GM18519 (cell line): ENCODE measurements around the gene ATP2A3.

ENCODE experiments used
- ATAC-seq: cut with Tn5 transposase; IDR thresholded peaks from one replicate; pipeline ENCODE4 v1.9.1; 2021; ENCODE audit warnings: mild to moderate bottlenecking, moderate library complexity; ENCODE audit not compliant: unreplicated experiment, low FRiP score

Gene ATP2A3

DNA sequence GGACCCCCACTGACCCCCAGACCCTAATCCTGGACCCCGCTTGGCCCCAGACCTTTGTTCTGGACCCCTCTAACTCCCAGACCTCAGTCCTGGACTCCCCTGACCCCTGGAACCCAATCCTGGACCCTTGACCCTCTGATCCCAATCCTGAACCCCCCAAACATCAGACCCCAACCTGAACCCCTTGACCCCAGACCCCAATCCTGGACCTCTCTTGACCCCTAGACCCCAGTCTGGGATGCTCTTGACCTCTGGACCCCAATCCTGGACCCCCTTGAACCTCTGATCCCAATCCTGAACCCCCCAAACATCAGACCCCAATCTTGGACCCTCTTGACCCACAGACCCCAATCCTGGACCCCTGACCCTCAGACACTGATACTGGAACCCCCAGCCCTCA lies 34.5 kb downstream of the ATP2A3 start:
- ATAC-seq, result no peak

DNA sequence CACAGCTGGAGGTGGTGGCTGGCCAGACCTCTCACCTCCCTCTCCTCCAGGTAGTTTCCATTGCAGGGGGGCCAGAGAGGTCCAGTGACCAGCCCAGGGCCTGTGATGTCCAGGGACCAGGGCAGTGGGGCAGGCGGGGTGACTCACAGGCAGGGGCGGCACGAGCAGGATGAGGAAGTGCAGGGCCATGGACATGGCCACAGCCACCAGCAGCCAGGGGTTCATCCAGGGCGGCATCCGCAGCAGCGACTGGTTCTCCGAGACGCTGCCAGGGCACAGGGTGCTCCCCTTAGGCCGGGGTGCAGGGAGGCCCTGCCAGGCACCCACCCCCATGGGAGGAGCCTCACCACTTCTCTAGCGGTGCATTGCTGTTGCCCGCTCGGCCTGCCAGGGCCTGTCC lies 35.1 kb downstream of the ATP2A3 start:
- no peak for ATAC-seq

DNA sequence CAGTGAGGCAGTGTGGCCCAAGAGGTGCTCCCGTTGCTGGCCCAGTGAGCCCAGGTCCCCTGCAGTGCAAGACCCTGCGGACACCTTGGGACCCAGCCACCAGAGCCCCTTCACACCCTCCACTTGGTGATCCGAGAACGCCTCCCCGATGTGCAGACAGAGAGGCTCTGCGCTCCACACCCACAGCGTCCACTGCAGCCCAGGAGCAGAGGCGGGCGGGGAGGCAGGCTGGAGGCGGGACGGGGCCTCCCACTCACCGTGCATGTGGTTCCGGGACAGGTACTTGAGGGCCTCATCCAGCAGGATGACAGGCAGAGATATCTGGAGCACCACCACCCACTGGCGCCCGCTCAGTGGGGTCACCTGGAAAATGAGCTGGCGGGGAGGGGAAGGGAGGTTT lies 35.8 kb downstream of the ATP2A3 start:
- no peak for ATAC-seq

DNA sequence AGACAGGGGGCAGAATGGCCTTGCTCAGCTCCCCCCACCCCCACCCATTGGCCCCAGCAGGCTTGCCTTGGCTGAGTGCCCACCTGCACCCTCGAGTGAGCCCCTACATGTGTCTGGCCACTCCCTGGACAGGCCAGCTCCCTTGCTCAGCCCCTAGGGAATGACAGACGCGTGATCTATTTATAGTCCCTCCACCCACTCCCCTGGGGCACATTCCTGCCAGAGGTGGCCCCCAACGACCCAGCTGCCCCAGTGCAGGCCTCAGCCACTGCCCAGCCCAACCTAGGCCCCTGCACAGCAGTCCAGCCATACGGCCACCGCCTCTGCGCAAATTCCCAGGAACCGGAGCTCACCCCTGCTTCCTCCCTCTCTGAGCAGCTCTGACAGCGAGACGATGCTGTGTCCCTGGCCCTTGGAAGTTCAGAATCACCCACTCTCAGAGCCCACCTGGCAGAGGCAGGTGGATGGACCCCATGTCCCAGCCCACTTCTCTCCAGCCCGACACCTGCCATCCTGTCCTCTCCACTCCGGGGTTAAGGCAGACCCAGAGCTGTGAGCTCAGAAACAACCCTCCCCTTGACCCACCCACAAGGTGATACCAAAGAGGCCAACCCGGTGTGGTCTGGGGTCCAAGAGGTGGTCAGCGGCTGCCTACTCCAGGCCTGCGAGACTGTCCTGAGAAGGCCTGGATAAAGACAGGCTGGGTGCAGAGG lies 36.5 kb downstream of the ATP2A3 start:
- ATAC-seq, result no peak

DNA sequence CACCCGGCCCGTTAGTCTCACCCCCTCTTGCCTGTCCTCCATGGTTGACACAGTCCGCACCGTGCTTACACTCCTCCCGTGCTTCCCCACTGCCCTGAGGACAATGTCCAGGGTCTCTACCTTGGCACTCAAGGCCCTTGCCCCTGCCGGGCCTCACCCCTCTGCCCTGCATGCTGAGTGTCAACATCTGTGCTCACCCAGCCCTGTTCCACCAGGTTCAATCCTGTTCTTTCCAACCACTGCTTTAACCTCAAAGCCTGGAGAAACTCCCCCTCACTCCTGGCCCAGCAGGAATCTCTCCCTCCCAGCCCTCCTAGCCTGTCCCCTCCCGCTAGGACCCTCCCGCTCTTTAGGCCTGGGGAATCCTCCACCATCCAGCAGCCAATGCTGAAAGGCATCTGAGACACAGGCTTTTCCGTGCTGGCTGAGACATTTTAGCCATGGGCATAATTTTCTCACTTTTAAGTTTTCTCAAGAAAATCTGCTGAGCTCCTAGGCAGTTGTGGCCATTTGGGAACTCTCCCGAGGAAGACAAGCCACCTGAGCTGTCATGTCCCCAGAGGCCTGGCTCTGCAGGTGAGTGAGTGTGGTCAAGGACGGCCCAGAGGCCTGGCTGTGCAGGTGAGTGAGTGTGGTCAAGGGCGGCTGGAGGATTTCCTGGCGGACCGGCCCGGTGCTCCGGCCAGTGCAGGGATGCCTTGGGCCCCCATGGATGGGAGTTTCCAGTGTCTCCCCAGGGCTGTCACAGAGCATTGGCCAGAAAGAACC lies 37.2 kb downstream of the ATP2A3 start:
- no peak for ATAC-seq

DNA sequence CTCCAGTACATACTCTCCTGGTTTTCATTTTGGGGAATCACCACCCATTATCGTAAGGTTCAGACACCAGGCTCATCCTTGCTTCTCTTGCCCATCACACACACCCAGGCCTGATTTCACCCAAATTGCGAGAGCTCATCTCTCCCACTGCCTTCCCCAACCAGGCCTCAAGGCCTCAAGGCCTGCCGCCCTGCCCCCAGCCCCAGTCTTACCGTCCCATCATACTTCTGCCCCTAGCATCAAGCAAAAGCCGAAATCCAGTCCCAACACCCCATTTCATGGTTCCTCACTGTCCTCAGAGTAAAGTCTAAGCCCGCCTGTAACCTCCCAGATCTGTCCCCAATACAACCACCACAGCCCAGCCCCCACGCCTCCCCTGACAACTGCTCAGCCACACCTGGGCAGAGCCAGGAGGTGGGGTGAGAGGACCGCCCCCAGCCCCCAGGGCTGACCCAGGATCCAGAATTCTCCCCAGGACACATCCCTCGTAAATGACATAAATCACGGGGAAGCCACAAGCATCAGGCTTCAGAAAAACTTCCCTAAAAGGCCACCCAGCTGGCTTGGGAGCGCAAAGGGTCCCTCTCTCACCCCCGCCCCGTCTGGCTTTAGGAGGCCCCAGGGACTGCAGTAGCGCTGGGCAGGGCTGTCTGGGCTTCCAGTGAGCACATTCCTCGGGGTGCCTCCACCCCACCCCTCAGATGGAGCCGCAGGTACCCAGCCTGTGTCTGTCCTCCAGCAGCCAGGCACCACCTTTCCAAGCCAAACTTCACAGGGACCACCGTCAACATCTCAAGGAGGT lies 38.4 kb downstream of the ATP2A3 start:
- no peak for ATAC-seq

DNA sequence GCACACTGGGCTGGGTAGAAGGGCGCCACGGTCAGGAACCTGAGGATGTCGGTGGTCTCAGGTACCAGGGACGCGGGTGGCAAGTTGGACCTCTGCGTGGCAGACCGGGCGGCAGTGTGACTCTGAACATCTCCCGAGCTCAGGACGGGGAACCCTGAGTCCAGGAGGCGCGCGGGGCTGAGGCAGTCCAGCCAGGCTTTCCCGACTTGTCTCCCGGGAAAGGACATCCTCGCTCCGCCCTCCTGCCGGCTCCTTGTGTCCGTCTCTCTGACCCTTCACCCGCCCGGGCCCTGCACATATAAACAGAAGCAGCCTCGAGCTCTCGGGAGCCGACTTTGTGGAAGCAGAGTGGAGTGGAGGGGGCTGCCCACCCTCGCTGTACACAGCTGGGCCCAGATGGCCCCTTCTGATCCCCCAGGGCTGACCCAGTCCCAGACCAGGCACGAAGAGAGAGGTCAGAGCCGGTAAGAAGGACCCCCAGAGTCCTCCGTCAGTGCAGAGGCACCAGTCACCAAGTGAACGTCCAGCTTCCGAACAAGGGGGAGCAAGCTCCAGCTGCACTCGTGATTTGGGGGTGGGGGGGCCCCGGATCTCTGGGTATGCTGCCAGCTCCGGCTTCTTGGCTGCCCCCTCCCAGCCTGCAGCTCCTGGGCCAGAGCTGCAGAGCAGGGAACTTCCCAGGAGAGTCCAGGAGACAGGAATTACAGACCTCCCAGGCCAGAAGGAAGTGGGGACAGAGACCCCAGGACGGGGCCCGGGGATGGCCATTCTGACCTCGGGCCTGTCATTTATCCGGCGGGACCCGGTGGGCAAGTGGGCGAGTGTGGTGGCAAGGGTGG lies 39.5 kb downstream of the ATP2A3 start:
- ATAC-seq, result no peak

DNA sequence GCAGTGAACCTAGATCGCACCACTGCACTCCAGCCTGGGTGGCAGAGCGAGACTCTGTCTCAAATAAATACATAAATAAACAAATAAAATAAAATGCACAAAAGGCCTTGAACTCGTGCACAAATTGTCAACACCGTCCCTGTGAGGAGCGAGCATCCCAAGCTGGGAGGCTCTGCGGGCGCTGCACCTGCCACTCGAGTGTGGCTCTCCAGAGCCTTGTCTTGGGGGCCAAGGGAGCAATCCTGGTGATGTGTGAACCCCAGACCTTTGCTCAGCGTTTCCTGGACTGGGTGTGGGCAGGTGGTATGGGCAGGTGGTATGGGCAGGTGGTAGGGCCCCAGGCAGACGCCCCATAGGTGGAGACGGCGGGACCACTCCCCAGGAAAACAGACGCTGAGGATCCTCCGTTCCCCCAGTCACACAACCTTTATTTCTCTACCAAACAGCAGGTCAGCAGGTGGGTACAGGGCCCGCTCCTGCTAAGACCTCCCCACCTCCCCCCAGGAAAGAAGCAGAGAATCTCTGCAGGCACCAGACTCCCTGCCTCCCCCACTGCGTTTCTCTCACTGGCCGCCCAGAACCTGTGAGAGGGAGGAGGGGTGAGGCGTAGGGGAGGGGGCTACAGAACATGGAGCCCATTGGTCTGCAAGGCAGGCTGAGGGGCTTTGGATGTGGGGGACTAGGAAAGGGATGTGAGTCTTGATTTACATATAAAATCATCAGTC lies 40.6 kb downstream of the ATP2A3 start:
- ATAC-seq, result no peak

DNA sequence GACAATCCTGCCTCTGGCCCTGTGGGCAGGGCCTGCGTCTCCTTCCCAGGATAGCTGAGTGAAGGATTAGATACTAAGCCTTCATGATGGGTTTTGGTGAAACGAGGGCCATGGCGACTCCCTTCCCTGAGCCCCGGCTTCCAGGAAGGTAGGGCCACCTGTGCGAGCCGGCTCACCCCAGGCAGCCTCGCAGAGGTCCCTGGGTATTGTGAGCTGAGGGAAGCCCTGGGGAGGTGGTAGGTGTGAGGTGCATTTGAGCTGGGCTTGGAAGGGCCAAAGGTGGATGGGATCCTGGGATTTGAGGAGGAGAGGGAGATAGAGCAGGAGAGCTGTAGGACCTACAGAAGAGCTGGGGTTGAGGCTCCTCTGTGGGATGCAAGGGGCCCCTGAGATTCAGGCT lies 41.5 kb downstream of the ATP2A3 start:
- ATAC-seq, result no peak

DNA sequence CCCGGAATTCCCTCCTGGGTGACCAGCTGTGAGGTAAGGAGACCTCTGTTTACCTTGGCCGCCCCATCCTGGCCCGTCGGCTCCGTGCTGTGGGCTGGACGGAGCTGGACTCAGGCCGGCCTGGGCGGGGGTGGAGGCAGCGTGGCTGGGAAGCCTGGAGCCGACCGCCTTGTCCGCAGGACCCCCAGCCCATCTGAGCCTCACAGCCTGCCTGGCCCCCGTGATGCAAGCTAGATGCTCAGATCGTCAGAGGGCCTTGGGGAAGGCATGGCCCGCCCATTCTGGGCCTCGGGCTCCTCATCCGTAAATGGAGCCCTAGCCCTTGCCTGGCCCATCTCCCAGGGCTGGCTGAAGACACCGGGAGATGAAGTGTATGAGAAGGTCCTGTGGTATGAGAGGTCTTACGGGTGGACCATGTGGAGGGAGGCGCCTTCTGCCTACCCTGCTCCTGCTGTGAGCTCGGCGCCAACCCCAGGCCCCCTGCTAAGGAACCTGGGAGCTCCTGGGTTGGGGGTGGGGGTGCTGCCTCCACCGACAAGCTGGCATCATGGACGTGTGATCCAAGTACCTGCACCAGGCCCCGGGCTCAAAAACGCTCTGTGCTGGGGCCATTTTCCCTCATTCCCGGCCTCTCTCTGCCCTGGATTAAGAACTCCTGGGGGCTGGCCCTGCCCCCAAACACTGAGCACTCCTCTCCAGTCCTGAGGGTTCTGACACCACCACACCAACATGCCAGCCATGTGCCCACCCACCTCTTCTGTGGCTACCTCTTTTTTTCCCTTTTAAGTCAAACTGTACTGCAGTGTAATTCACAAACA lies 42.5 kb downstream of the ATP2A3 start:
- no peak for ATAC-seq

DNA sequence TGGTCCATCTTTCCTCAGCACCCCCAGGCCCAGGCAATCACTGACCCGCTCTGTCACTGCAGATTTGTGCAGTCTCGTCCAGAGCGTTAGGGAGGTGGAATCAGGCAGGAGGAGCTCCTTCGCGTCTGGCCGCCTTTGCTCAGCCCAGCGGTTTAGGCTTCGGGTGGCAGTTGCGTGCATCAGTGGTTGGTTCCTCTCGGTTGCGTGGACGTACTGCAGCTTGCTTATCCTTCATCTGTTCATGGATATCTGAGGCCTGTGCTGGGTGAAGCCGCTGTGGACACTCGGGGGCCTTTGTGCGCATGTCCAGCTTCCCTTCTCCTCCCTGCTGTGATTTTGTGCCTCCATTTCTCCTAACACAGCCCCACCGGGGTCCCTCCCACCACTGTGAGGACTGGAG lies 43.2 kb downstream of the ATP2A3 start:
- no peak for ATAC-seq

DNA sequence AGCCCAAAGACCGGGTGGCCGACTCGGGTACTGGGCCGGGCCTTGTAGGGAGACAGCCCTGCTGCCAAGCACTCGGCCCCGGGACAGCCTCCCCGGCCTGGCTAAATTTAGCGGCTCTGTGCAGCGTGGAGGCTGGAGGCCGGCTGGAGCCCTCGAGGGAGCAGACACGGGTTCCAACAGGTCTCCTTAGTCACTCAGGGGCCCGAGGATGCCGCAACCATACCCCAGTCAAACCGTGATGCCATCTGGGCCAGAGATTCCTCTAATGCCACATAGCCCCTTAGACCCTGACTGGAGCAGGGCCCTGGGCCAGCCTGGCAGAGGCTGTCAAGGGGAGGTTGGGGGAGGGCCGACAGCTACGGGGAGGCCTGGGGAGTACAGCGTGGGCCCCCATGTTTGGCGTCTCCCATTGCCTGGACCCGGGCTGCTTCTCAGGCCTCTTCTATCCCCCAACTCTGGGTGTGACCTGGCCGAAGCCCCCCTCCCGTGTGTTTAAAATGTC lies 45.1 kb downstream of the ATP2A3 start:
- no peak for ATAC-seq

DNA sequence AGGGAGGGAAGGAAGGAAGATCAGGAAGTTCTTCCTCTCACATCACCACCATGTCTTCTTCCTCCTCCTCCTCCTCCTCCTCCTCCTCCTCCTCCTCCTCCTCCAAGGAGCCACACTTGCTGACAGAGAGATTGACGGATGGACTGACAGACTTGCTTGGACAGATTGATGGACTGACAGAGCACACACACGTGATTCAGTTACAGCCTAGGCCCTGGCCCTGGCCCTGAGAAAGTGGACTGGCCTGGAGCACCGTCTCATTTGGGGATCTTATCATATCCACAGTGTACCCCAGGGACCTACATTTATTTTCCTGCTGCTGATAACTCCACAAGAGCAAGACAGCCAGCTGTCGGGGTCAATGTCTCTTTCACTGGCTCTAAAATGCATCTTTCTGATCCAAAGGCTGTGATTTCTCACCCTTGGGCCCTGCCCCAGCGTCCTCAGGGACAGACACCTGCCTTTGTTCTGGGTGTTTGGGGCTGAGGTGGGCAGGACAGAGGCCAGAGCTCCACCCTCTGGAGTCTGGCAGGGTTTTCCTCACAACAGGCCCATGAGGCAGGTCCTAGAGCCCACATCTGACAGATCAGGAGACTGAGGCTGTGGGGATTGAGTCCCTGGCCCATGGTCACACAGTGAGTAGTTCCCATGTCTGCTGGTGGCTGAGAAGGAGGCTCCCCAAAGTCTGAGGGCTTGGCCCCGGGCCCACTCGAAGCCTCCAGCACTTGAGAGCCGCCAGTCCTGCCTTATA lies 45.7 kb downstream of the ATP2A3 start:
- no peak for ATAC-seq

DNA sequence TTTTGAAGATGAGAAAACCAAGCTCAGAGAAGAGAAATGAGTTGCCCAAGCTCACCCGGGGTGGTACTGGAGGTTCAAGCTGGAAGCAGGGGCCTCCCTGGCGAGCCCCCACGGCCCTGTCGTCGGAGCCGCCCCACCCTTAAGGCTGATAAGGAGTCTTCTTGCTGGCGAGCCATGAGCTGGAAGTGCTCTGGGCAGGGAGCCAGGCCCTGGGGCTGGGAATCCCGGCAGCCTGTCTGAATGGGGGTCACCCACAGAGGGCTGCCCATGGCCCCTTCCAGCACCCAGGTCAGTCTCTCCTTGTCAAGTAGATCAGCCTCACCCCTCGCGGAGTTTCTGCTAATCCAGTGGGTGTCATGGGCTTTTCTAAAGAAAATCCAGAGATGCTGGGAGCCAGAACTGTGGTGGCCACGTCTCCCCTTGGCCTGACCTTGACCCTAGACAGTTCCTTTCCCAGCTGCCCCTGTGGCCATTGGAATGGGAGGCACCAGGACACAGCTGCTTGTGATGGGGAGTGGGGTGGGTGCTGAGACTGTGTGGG lies 46.8 kb downstream of the ATP2A3 start:
- ATAC-seq, result no peak

DNA sequence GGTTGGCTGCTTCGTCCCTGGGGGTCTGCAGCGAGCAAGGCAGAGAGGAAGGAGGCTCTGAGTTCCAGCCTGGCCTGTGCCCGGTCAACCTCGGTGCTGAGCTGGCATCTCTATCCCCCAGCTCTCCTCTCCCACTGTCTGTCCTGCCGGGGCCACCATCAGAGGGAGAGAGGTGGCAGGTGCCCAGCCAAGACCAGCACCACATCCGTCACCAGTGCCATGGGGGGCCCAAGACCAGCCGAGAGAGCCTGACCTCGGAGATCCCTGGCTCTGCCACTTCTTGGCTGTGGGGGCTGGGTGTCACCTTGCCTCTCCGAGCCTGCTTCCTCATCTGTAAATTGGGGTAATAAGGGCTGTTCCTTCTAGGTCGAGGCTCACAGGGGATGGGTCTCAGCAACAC lies 47.4 kb downstream of the ATP2A3 start:
- ATAC-seq, result no peak

DNA sequence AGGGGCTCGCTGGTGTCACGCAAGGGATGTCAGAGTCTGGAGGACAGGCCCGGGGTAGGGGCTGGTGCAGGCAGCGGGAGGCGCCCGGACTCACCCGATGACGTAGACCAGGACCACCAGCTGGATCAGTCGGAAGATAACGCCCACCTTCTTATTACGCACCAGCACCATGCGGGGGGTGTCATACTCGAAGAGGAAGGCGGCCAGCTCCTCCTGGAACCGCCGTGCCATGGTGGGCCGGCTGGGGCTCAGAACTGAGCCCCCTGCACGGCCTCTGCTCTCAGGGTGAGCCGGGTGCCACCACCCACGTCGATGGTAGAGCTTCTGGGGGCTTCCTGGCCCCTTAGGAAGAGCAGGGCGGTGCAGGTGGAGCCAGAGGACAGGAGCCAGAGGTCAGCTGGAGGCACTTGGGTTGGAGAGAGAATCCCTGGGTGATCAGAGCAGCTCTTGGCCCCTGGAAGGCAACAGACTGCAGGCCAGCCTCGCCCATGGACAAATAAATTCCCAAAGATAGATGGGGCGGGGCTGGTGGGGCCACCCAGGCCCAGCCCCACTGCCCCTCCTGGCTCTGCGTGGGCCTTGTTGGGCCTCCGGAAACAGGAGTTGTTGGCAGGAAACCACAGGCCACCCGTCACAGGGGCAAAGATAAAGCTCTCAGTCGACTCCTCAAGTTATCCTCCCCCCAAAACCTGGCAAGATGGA lies 48.1 kb downstream of the ATP2A3 start, which contains the start of gene P2RX1:
P2RX1 (minus strand) TSS at position 471 of the 702 bp plus-strand sequence; CDS start at position 231, 240 bp downstream.
- ATAC-seq, result no peak

DNA sequence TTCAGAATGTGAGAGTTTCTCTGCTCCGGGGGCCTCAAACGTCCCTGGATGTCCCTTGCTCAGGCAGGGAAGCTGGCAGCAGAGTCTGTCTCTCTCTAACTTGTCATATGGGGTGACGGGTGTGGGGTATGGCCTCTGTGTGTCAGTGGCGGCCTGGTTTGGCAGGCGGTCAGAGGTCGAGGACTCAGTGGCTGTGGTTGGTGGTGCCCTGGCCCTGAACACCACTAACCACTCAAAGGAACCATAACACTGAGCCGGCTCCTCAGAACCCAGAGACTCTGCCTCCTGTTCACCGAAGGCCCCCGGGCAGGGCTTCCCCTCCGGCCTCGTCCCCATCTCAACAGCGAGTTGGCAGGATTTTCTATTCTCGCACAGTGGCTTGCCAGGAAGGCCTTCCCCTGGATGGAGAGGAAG lies 48.6 kb downstream of the ATP2A3 start:
- no peak for ATAC-seq
